Non-pigmented ciliary epithelial cell (primary cell): Measurements from ENCODE around the gene CHCHD3.
"Not testable (repeated sequence)": the region's sequence is repeated elsewhere in the genome, so short reads cannot be mapped to it uniquely, and the experiment has no call there.

Experiments
- DNase-seq: peaks from one replicate; pipeline ENCODE4 v3.0.0-alpha.2; 2010; ENCODE audit warnings: low read depth

CHCHD3 gene

GRCh38 chr7:133003052-133003910 is 78.6 kb downstream of the CHCHD3 start:
- DNase-seq = no peak

- no peak for DNase-seq
Observed at GRCh38 chr7:133001727-133002126, 80.2 kb downstream of the CHCHD3 start.

GRCh38 chr7:132999845-133000244 is 82.0 kb downstream of the CHCHD3 start:
- DNase-seq = no peak

- DNase-seq = no peak
Observed at GRCh38 chr7:132998763-132999162, 83.1 kb downstream of the CHCHD3 start.

GRCh38 chr7:132997505-132997904 is 84.4 kb downstream of the CHCHD3 start:
- DNase-seq = no peak

- no peak for DNase-seq
Observed at GRCh38 chr7:132996581-132997242, 85.2 kb downstream of the CHCHD3 start.

GRCh38 chr7:132993377-132994013 is 88.4 kb downstream of the CHCHD3 start:
- no peak for DNase-seq

- DNase-seq = no peak
Observed at GRCh38 chr7:132991615-132992587, 90.0 kb downstream of the CHCHD3 start.

- DNase-seq = no peak
Observed at GRCh38 chr7:132988117-132988516, 93.8 kb downstream of the CHCHD3 start.

- no peak for DNase-seq
Observed at GRCh38 chr7:132980402-132980801, 101.5 kb downstream of the CHCHD3 start.

- no peak for DNase-seq
Observed at GRCh38 chr7:132979524-132979923, 102.4 kb downstream of the CHCHD3 start.

GRCh38 chr7:132977234-132977633 is 104.7 kb downstream of the CHCHD3 start:
- no peak for DNase-seq

GRCh38 chr7:132972745-132973144 is 109.1 kb downstream of the CHCHD3 start:
- DNase-seq = no peak

- DNase-seq = no peak
Observed at GRCh38 chr7:132970257-132970656, 111.6 kb downstream of the CHCHD3 start.

- DNase-seq = no peak
Observed at GRCh38 chr7:132969520-132969919, 112.4 kb downstream of the CHCHD3 start.

GRCh38 chr7:132967470-132967848 is 114.4 kb downstream of the CHCHD3 start:
- DNase-seq = not testable (repeated sequence)

- DNase-seq = peak; percentile 15
Observed at GRCh38 chr7:132966754-132967469, 115.0 kb downstream of the CHCHD3 start.

- DNase-seq = no peak
Observed at GRCh38 chr7:132965951-132966350, 115.9 kb downstream of the CHCHD3 start.

- no peak for DNase-seq
Observed at GRCh38 chr7:132964876-132965275, 117.0 kb downstream of the CHCHD3 start.

- DNase-seq = no peak
Observed at GRCh38 chr7:132959891-132960290, 122.0 kb downstream of the CHCHD3 start.

GRCh38 chr7:132956556-132956955 is 125.3 kb downstream of the CHCHD3 start:
- no peak for DNase-seq
